Stimulated activated CD8-positive, alpha-beta memory T cell treated with anti-CD3 and anti-CD28 coated beads, Interleukin-7, amount 100 ng/mL, for 24 hours (primary cell): ENCODE results near the gene FGF3.
"Not testable (repeated sequence)": the region's sequence is repeated elsewhere in the genome, so short reads cannot be mapped to it uniquely, and the experiment has no call there.

Experiments
- DNase-seq: peaks from one replicate; pipeline ENCODE4 v3.0.0-alpha.2; 2020; ENCODE audit warnings: low read depth

Gene FGF3

GRCh38 chr11:69765498-69765995 is 53.7 kb downstream of the FGF3 start:
- DNase-seq: no peak

GRCh38 chr11:69764918-69765317 is 54.3 kb downstream of the FGF3 start:
- DNase-seq: not testable (repeated sequence)

- no peak for DNase-seq
These were observed 58.9 kb downstream of the FGF3 start for GRCh38 chr11:69760319-69760718.
